Stimulated activated CD4-positive, alpha-beta T cell treated with anti-CD3 and anti-CD28 coated beads, Interleukin-12 subunit alpha, Interleukin-12 subunit beta, amount 100 ng/mL, for 48 hours (primary cell): ENCODE results near the gene TMEM88.
A peak's percentile ranks its signal among the peaks of the same experiment; 100 is the strongest.

Experiments used
- DNase-seq, 3 donors: peaks; one replicate each; pipeline ENCODE4 v3.0.0-alpha.2; 2020; ENCODE audit warnings: low read depth in 2 of 3, low spot score in 1 of 3

TMEM88 gene

GRCh38 chr17:7843536-7844291, 11.2 kb upstream of the TMEM88 start:
- peak; percentile 77 to 89 (median 81) for DNase-seq

GRCh38 chr17:7844292-7845154, 10.3 kb upstream of the TMEM88 start:
- peak; percentile 73 to 82 (median 79) for DNase-seq

- DNase-seq = no peak
Measured at GRCh38 chr17:7845359-7846062, 9.4 kb upstream of the TMEM88 start.

GRCh38 chr17:7846063-7846735, 8.7 kb upstream of the TMEM88 start:
- DNase-seq = no peak

- no peak for DNase-seq
Measured at GRCh38 chr17:7846765-7847661, 7.9 kb upstream of the TMEM88 start.

- DNase-seq = no peak
Measured at GRCh38 chr17:7848131-7848579, 6.7 kb upstream of the TMEM88 start.

GRCh38 chr17:7848739-7849129, 6.1 kb upstream of the TMEM88 start:
- no peak for DNase-seq

- DNase-seq = no peak
Measured at GRCh38 chr17:7849130-7849750, 5.6 kb upstream of the TMEM88 start.

- DNase-seq = no peak
Measured at GRCh38 chr17:7849751-7850504, 4.9 kb upstream of the TMEM88 start.

GRCh38 chr17:7850701-7851437, 4.0 kb upstream of the TMEM88 start:
- no peak for DNase-seq

- DNase-seq = peak; percentile 84 to 91 (median 87)
Measured at GRCh38 chr17:7851438-7852261, 3.2 kb upstream of the TMEM88 start.

- DNase-seq = no peak
Measured at GRCh38 chr17:7852262-7852670, 2.6 kb upstream of the TMEM88 start.

GRCh38 chr17:7852919-7853690, 1.8 kb upstream of the TMEM88 start:
- DNase-seq = no peak

- DNase-seq = no peak
Measured at GRCh38 chr17:7853691-7854038, 1.2 kb upstream of the TMEM88 start.

- no peak for DNase-seq
Measured at GRCh38 chr17:7854078-7854777, 638 bp upstream of the TMEM88 start.

- no peak for DNase-seq
Measured at GRCh38 chr17:7855660-7856010, 769 bp downstream of the TMEM88 start.
